ENCODE results near the gene OR10A4. TPM values are rescaled to one million over a fixed set of nuclear protein-coding genes. Genes with fewer than 3 reads are reported as not detected.

Gene OR10A4
- total RNA-seq, 1 donor from 2014 or later, result not detected

GRCh38 chr11:6925636-6926207 is 49.3 kb downstream of the OR10A4 start:
- DNase-seq (ENCODE audit: extremely low spot score in 2 of 2), result no peak
- Histone ChIP-seq H3K36me3 (no peaks in the 10 kb centered on the region), H3K9me3 (no peaks in the 10 kb centered on the region), H3K4me3 (peak overlapping the region; percentile 47 to 49), H3K27ac (peak overlapping the region; percentile 45), H3K27me3 (no peaks in the 10 kb centered on the region), H3K4me1 (peaks cover 11% of the 10 kb centered on the region)
- no peak for TF ChIP-seq POLR2AphosphoS5 (IDR thresholded peaks at IDR 0.05; ENCODE audit: insufficient read depth in 1 of 2, low read depth in 1 of 2)
- TF ChIP-seq CTCF (IDR thresholded peaks at IDR 0.05), result no peak
- TF ChIP-seq POLR2A (IDR thresholded peaks at IDR 0.05), result no peak
- intact Hi-C loops (cut with DNase I), result no loop called here

GRCh38 chr11:6926208-6927029 is 50.0 kb downstream of the OR10A4 start, which contains the start of gene ZNF215:
TSS of gene ZNF215 (plus strand) at chr11:6926426. CDS start at chr11:6932273, 5,847 bp downstream.
- intact Hi-C loops (cut with DNase I), result no loop called here
- Histone ChIP-seq H3K4me3 (peak within 1 kb of the TSS; percentile 47 to 49), H3K27me3 (no peaks in the 10 kb centered on the region), H3K36me3 (no peaks in the 10 kb centered on the region), H3K27ac (peak within 1 kb of the TSS; percentile 45), H3K9me3 (no peaks in the 10 kb centered on the region), H3K4me1 (peaks cover 11% of the 10 kb centered on the region)
- no peak for TF ChIP-seq CTCF (IDR thresholded peaks at IDR 0.05)
- TF ChIP-seq POLR2AphosphoS5 (IDR thresholded peaks at IDR 0.05; ENCODE audit: insufficient read depth in 1 of 2, low read depth in 1 of 2), result peak; percentile 16 to 20
- no peak for DNase-seq (ENCODE audit: extremely low spot score in 2 of 2)

GRCh38 chr11:6927030-6927617 is 50.7 kb downstream of the OR10A4 start:
- H3K4me1 ChIP-seq, result peaks cover 11% of the 10 kb centered on the region
- peak overlapping the region; percentile 45 for H3K27ac ChIP-seq
- no peak for DNase-seq (ENCODE audit: extremely low spot score in 2 of 2)
- intact Hi-C loops (cut with DNase I), result no loop called here
- no peak for TF ChIP-seq POLR2AphosphoS5 (IDR thresholded peaks at IDR 0.05; ENCODE audit: insufficient read depth in 1 of 2, low read depth in 1 of 2)
- no peaks in the 10 kb centered on the region for H3K9me3 ChIP-seq
- H3K4me3 ChIP-seq, result peak overlapping the region; percentile 47 to 49
- no peaks in the 10 kb centered on the region for H3K36me3 ChIP-seq
- no peaks in the 10 kb centered on the region for H3K27me3 ChIP-seq

Other genes starting within 250 kb of the OR10A4 start
- 28.7 TPM for gene DCHS1, start 220.8 kb upstream of the OR10A4 start, total RNA-seq
- gene MRPL17, start 193.3 kb upstream of the OR10A4 start, total RNA-seq, result 55.2 TPM
- gene OR2AG2, start 104.6 kb upstream of the OR10A4 start, total RNA-seq, result not detected
- gene OR2AG1, start 93.6 kb upstream of the OR10A4 start, total RNA-seq, result not detected
- gene OR6A2, start 76.9 kb upstream of the OR10A4 start, total RNA-seq, result not detected
- not detected for gene OR10A5, start 30.9 kb upstream of the OR10A4 start, total RNA-seq
- not detected for gene OR10A2, start 13.6 kb upstream of the OR10A4 start, total RNA-seq
- gene OR2D2, start 15.9 kb downstream of the OR10A4 start, total RNA-seq, result not detected
- gene OR2D3, start 44.4 kb downstream of the OR10A4 start, total RNA-seq, result not detected
- gene ZNF215, start 49.8 kb downstream of the OR10A4 start, total RNA-seq, result 2.0 TPM
- 3.9 TPM for gene ZNF214, start 143.7 kb downstream of the OR10A4 start, total RNA-seq
- not detected for gene NLRP14, start 143.9 kb downstream of the OR10A4 start, total RNA-seq
- not detected for gene RBMXL2, start 212.4 kb downstream of the OR10A4 start, total RNA-seq

Data from vagina (tissue), 2 donors.